ENCODE results near the gene LHX3. TPM values are rescaled to one million over a fixed set of nuclear protein-coding genes. Genes with fewer than 3 reads are reported as not detected.

The LHX3 gene
- total and polyA plus RNA-seq, 2 of the 8 experiments (the other 6 are each of a cell fraction or from before 2014, with no cell fraction given): 0.02 TPM; not detected in 1

DNA sequence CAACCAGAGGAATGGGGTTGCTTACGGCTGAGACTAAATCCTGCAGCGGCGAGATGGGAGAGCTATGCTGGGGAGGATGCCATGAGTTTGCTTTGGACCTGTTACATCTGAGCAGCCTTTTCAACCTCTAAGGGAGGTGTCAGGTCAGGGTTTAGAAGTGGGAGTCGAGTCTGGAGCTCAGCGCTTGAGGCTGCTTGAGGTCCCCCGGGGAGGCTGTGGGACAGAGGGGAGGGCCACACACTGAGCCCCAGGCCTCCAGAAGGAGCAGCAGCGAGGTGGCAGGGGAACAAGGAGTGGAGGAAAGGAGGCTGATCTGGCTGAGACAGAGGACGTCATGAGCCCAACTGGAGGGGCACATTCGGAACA lies 42.6 kb upstream of the LHX3 start:
- H4K8ac ChIP-seq (ENCODE audit: extremely low read depth, insufficient read depth, low read length): no peak overlapping the region; the same call in 1 of the 2 replicates
- TF ChIP-seq SUZ12 (IDR thresholded peaks at IDR 0.05; ENCODE audit: low read length) (no peak), HDAC2 (IDR thresholded peaks at IDR 0.05; ENCODE audit: borderline replicate concordance in 1 of 2, low read depth in 2 of 2, low read length in 2 of 2) (no peak), SIX5 (IDR thresholded peaks at IDR 0.05; ENCODE audit: low read depth, low read length) (no peak), ASH2L (IDR thresholded peaks at IDR 0.05; ENCODE audit: low read length) (no peak), BRCA1 (IDR thresholded peaks at IDR 0.05; ENCODE audit: low read depth, low read length) (no peak), TBP (IDR thresholded peaks at IDR 0.05; ENCODE audit: low read depth, low read length) (no peak), POU5F1 (IDR thresholded peaks at IDR 0.05; ENCODE audit: low read depth, low read length) (no peak)
- TF ChIP-seq, protein P1, sequence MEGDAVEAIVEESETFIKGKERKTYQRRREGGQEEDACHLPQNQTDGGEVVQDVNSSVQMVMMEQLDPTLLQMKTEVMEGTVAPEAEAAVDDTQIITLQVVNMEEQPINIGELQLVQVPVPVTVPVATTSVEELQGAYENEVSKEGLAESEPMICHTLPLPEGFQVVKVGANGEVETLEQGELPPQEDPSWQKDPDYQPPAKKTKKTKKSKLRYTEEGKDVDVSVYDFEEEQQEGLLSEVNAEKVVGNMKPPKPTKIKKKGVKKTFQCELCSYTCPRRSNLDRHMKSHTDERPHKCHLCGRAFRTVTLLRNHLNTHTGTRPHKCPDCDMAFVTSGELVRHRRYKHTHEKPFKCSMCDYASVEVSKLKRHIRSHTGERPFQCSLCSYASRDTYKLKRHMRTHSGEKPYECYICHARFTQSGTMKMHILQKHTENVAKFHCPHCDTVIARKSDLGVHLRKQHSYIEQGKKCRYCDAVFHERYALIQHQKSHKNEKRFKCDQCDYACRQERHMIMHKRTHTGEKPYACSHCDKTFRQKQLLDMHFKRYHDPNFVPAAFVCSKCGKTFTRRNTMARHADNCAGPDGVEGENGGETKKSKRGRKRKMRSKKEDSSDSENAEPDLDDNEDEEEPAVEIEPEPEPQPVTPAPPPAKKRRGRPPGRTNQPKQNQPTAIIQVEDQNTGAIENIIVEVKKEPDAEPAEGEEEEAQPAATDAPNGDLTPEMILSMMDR (IDR thresholded peaks at IDR 0.05; ENCODE audit: control extremely low read depth in 1 of 3, insufficient read depth in 1 of 3, low read depth in 1 of 3, low read length in 3 of 3): no peak
- TF ChIP-seq, protein P2, sequence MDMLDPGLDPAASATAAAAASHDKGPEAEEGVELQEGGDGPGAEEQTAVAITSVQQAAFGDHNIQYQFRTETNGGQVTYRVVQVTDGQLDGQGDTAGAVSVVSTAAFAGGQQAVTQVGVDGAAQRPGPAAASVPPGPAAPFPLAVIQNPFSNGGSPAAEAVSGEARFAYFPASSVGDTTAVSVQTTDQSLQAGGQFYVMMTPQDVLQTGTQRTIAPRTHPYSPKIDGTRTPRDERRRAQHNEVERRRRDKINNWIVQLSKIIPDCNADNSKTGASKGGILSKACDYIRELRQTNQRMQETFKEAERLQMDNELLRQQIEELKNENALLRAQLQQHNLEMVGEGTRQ (IDR thresholded peaks at IDR 0.05; ENCODE audit: low read length): no peak
- peak overlapping the region; percentile 61; the same call in 1 of the 2 replicates for H2BK15ac ChIP-seq (ENCODE audit: low read length)
- DNase-seq (ENCODE audit: low read depth in 1 of 2, low spot score in 2 of 2) (no peak), FAIRE-seq (no peak)
- H3K4me2 ChIP-seq (ENCODE audit: insufficient read depth in 1 of 2, low read depth in 2 of 2, low read length in 2 of 2): peak overlapping the region in 1 of 2 experiments; percentile 13; a peak in 1 of 4 replicates
- peaks cover 3 to 21% (median 13%) of the 10 kb centered on the region in 4 experiments for H3K4me1 ChIP-seq (replicated peaks in 1 of 4; ENCODE audit: control insufficient read depth in 3 of 4, insufficient read depth in 4 of 4, low read length in 3 of 4)
- peak overlapping the region; percentile 4 for H4K5ac ChIP-seq (ENCODE audit: insufficient read length, low read depth, low read length)
- no peak overlapping the region for H3K14ac ChIP-seq (ENCODE audit: insufficient read length)
- no peak overlapping the region for H2BK20ac ChIP-seq (ENCODE audit: low read length)
- no peak overlapping the region for H3K23ac ChIP-seq (ENCODE audit: insufficient read length)
- no peak overlapping the region for H3K4me3 ChIP-seq (ENCODE audit: extremely low read depth in 1 of 4, insufficient read depth in 2 of 4, low read depth in 3 of 4, low read length in 4 of 4)
- H3K36me3 ChIP-seq (ENCODE audit: control insufficient read depth in 2 of 4, insufficient read depth in 4 of 4, low read length in 3 of 4): no peaks in the 10 kb centered on the region; a peak in 1 of 8 replicates
- H2AFZ ChIP-seq (ENCODE audit: low read length): 0 out of 2 replicates have a peak overlapping the region, but pooled peaks have one; percentile 65
- H3K23me2 ChIP-seq (ENCODE audit: low read depth, low read length): no peaks in the 10 kb centered on the region; the same call in 1 of the 2 replicates
- H3K79me1 ChIP-seq (ENCODE audit: low read depth, low read length): peaks cover 4% of the 10 kb centered on the region; the same call in 1 of the 2 replicates
- peaks cover 0 to 7% (median 1%) of the 10 kb centered on the region in 4 experiments; a peak in 4 of 7 replicates for H3K27me3 ChIP-seq (replicated peaks in 1 of 4; ENCODE audit: control insufficient read depth in 3 of 4, extremely low read depth in 1 of 4, insufficient read depth in 3 of 4, low read length in 3 of 4)
- H2AK5ac ChIP-seq (ENCODE audit: low read depth, low read length): no peak overlapping the region
- no peak overlapping the region for H3K4ac ChIP-seq (replicated peaks; ENCODE audit: insufficient read length, low read depth, low read length)
- peak overlapping the region; percentile 90; the same call in 1 of the 2 replicates for H2BK12ac ChIP-seq (ENCODE audit: low read depth, low read length)
- no peak overlapping the region for H3K27ac ChIP-seq (ENCODE audit: low read depth, low read length)
- H3K9ac ChIP-seq (replicated peaks in 1 of 4; ENCODE audit: extremely low read depth in 1 of 4, low read depth in 3 of 4, low read length in 3 of 4): no peak overlapping the region
- no peaks in the 10 kb centered on the region for H3K9me3 ChIP-seq (ENCODE audit: insufficient read depth in 2 of 2, low read depth in 1 of 2, low read length in 1 of 2)
- ChIA-PET POLR2A (ENCODE audit: partially characterized antibody) (interaction anchor here (1.1 to 2.2 kb wide), 3 partner anchors 20 to 109 kb away, joined by 3 to 6 read pairs (median 3); no protein-coding TSS in a partner anchor), CTCF (ENCODE audit: partially characterized antibody) (interaction anchor here (0.9 to 1.6 kb wide), 6 partner anchors 14 to 78 kb away, joined by 3 to 5 read pairs (median 3); no protein-coding TSS in a partner anchor)
- 78% methylated on average over 9 of the region's 9 CpGs; no CpG with 5 or more reads in 1 of the 2 experiments for WGBS, 2 experiments (ENCODE audit: extremely low coverage in 1 of 2, insufficient coverage in 1 of 2, insufficient read length in 1 of 2, insufficient replicate concordance in 2 of 2, low coverage in 1 of 2, low lambda C conversion rate in 2 of 2, missing lambda C conversion rate in 1 of 2)
- peaks cover 5 to 15% of the 10 kb centered on the region in 2 experiments for H4K20me1 ChIP-seq (replicated peaks in 1 of 2; ENCODE audit: control insufficient read depth in 1 of 2, insufficient read depth in 2 of 2, low read length in 2 of 2)
- H3K56ac ChIP-seq (replicated peaks; ENCODE audit: insufficient read length, low read depth, low read length): no peak overlapping the region
- no peak overlapping the region for H2BK120ac ChIP-seq (replicated peaks; ENCODE audit: low read depth, low read length)
- no peak overlapping the region for H2BK5ac ChIP-seq (ENCODE audit: low read depth, low read length)
- H4K91ac ChIP-seq (replicated peaks; ENCODE audit: insufficient read length, low read length): no peak overlapping the region
- H3K79me2 ChIP-seq (ENCODE audit: control insufficient read depth in 1 of 2, insufficient read depth in 2 of 2, low read length in 2 of 2): peaks cover 4 to 26% of the 10 kb centered on the region in 2 experiments
- 0 out of 2 replicates have a peak overlapping the region, but pooled peaks have one; percentile 53 for H3K18ac ChIP-seq (ENCODE audit: extremely low read depth, low read length)

Measured in H1 (cell line).